DND-41 (cell line): ENCODE measurements around the gene UST.

Experiments used
- EZH2 ChIP-seq: IDR thresholded peaks from 3 replicates; pipeline ENCODE4 v1.6.1; 2012; ENCODE audit warnings: borderline replicate concordance, low read depth, mild to moderate bottlenecking, moderate library complexity, low read length, inconsistent platforms; ENCODE audit not compliant: severe bottlenecking
- TF ChIP-seq, protein P1 (sequence below): IDR thresholded peaks from 2 replicates; pipeline ENCODE4 v1.5.1; 2012; ENCODE audit warnings: borderline replicate concordance, low read length, moderate library complexity, mild to moderate bottlenecking; ENCODE audit not compliant: poor library complexity, severe bottlenecking; ENCODE audit errors: extremely low read depth

DNA sequence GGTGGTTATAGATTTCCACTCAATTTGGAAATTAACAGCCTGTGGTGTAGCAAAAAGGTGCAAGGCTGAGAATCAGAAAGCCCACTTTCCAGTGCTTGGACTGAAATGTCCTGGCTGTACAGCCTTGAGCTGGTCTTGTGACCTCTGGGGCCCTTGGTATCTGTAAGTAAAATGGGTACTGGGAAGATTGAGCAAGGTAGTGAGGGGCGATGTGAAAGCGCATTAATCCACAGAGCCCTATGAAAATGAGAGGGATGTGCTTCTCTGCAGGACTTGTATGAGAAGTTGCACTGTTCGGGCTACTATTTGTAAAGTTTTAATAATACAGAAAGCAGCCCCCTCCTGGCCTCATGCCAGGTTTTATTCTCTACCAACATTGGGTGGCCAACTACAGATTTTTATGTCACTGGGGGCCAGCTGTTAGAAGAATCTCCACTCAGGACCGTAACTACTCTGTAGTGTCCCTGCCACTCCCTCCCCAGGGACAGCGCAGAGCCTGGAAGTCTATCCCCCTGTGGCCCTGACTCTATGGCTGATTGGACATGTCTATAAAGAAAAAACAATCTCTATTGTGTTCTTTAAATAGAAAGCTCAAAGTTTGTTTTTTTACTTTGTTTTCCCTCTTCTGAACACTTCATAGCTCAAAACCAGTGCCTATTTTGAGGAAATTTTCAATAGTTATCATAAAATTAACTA lies 316.0 kb downstream of the UST start:
- TF ChIP-seq, protein P1, sequence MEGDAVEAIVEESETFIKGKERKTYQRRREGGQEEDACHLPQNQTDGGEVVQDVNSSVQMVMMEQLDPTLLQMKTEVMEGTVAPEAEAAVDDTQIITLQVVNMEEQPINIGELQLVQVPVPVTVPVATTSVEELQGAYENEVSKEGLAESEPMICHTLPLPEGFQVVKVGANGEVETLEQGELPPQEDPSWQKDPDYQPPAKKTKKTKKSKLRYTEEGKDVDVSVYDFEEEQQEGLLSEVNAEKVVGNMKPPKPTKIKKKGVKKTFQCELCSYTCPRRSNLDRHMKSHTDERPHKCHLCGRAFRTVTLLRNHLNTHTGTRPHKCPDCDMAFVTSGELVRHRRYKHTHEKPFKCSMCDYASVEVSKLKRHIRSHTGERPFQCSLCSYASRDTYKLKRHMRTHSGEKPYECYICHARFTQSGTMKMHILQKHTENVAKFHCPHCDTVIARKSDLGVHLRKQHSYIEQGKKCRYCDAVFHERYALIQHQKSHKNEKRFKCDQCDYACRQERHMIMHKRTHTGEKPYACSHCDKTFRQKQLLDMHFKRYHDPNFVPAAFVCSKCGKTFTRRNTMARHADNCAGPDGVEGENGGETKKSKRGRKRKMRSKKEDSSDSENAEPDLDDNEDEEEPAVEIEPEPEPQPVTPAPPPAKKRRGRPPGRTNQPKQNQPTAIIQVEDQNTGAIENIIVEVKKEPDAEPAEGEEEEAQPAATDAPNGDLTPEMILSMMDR: no peak
- TF ChIP-seq EZH2: no peak
